ENCODE results near the gene VANGL1.
A peak's percentile ranks its signal among the peaks of the same experiment; 100 is the strongest.

The VANGL1 gene

GRCh38 chr1:115643666-115644065 is 1.9 kb downstream of the VANGL1 start:
- H3K27me3 ChIP-seq (ENCODE audit: control insufficient read depth in 2 of 2, insufficient read depth in 2 of 2, low read length in 2 of 2), result no peaks in the 10 kb centered on the region
- H3K36me3 ChIP-seq (ENCODE audit: control insufficient read depth in 2 of 2, insufficient read depth in 2 of 2, low read length in 2 of 2), result no peaks in the 10 kb centered on the region
- no peaks in the 10 kb centered on the region for H3K9me3 ChIP-seq (ENCODE audit: control insufficient read depth in 2 of 2, low read length in 2 of 2)
- no peak overlapping the region for H3K27ac ChIP-seq (ENCODE audit: low read depth in 2 of 2, low read length in 2 of 2)
- H3K4me1 ChIP-seq (ENCODE audit: control insufficient read depth in 2 of 2, insufficient read depth in 2 of 2, low read length in 2 of 2), result peaks cover 13 to 29% of the 10 kb centered on the region in 2 donors
- H3K9ac ChIP-seq (ENCODE audit: low read depth in 1 of 2, low read length in 2 of 2), result no peak overlapping the region
- no peak overlapping the region for H3K4me3 ChIP-seq (ENCODE audit: low read length in 2 of 2)

- no peak overlapping the region for H3K9ac ChIP-seq (ENCODE audit: low read depth in 1 of 2, low read length in 2 of 2)
- no peaks in the 10 kb centered on the region for H3K9me3 ChIP-seq (ENCODE audit: control insufficient read depth in 2 of 2, low read length in 2 of 2)
- no peak overlapping the region for H3K27ac ChIP-seq (ENCODE audit: low read depth in 2 of 2, low read length in 2 of 2)
- no peak overlapping the region for H3K4me3 ChIP-seq (ENCODE audit: low read length in 2 of 2)
- H3K36me3 ChIP-seq (ENCODE audit: control insufficient read depth in 2 of 2, insufficient read depth in 2 of 2, low read length in 2 of 2), result no peaks in the 10 kb centered on the region
- no peaks in the 10 kb centered on the region for H3K27me3 ChIP-seq (ENCODE audit: control insufficient read depth in 2 of 2, insufficient read depth in 2 of 2, low read length in 2 of 2)
- H3K4me1 ChIP-seq (ENCODE audit: control insufficient read depth in 2 of 2, insufficient read depth in 2 of 2, low read length in 2 of 2), result peaks cover 17 to 34% of the 10 kb centered on the region in 2 donors
Observed at GRCh38 chr1:115644109-115644508, 2.3 kb downstream of the VANGL1 start.

- peaks cover 38 to 56% of the 10 kb centered on the region in 2 donors for H3K4me1 ChIP-seq (ENCODE audit: control insufficient read depth in 2 of 2, insufficient read depth in 2 of 2, low read length in 2 of 2)
Observed at GRCh38 chr1:115647047-115647446, 5.3 kb downstream of the VANGL1 start.

GRCh38 chr1:115647507-115647906 is 5.7 kb downstream of the VANGL1 start:
- Histone ChIP-seq H3K4me3 (ENCODE audit: low read length in 2 of 2) (no peak overlapping the region), H3K27me3 (ENCODE audit: control insufficient read depth in 2 of 2, insufficient read depth in 2 of 2, low read length in 2 of 2) (no peaks in the 10 kb centered on the region), H3K9me3 (ENCODE audit: control insufficient read depth in 2 of 2, low read length in 2 of 2) (no peaks in the 10 kb centered on the region), H3K27ac (ENCODE audit: low read depth in 2 of 2, low read length in 2 of 2) (peak overlapping the region; percentile 11 to 49), H3K9ac (ENCODE audit: low read depth in 1 of 2, low read length in 2 of 2) (no peak overlapping the region), H3K4me1 (ENCODE audit: control insufficient read depth in 2 of 2, insufficient read depth in 2 of 2, low read length in 2 of 2) (peaks cover 38 to 56% of the 10 kb centered on the region in 2 donors), H3K36me3 (ENCODE audit: control insufficient read depth in 2 of 2, insufficient read depth in 2 of 2, low read length in 2 of 2) (peaks cover 6 to 7% of the 10 kb centered on the region in 2 donors)

More at GRCh38 chr1:115647047-115647446, 5.3 kb downstream of the VANGL1 start:
- H3K36me3 ChIP-seq (ENCODE audit: control insufficient read depth in 2 of 2, insufficient read depth in 2 of 2, low read length in 2 of 2), result peaks cover 1 to 3% of the 10 kb centered on the region in 2 donors
- no peak overlapping the region for H3K4me3 ChIP-seq (ENCODE audit: low read length in 2 of 2)
- peak overlapping the region in 1 of 2 donors; percentile 40 for H3K9ac ChIP-seq (ENCODE audit: low read depth in 1 of 2, low read length in 2 of 2)
- peak overlapping the region; percentile 57 to 63 for H3K27ac ChIP-seq (ENCODE audit: low read depth in 2 of 2, low read length in 2 of 2)
- no peaks in the 10 kb centered on the region for H3K27me3 ChIP-seq (ENCODE audit: control insufficient read depth in 2 of 2, insufficient read depth in 2 of 2, low read length in 2 of 2)
- H3K9me3 ChIP-seq (ENCODE audit: control insufficient read depth in 2 of 2, low read length in 2 of 2), result no peaks in the 10 kb centered on the region

- Histone ChIP-seq H3K36me3 (ENCODE audit: control insufficient read depth in 2 of 2, insufficient read depth in 2 of 2, low read length in 2 of 2) (peaks cover 8% of the 10 kb centered on the region in 2 donors), H3K4me3 (ENCODE audit: low read length in 2 of 2) (no peak overlapping the region), H3K9ac (ENCODE audit: low read depth in 1 of 2, low read length in 2 of 2) (no peak overlapping the region), H3K4me1 (ENCODE audit: control insufficient read depth in 2 of 2, insufficient read depth in 2 of 2, low read length in 2 of 2) (peaks cover 38 to 53% of the 10 kb centered on the region in 2 donors), H3K27ac (ENCODE audit: low read depth in 2 of 2, low read length in 2 of 2) (peak overlapping the region in 1 of 2 donors; percentile 49), H3K27me3 (ENCODE audit: control insufficient read depth in 2 of 2, insufficient read depth in 2 of 2, low read length in 2 of 2) (no peaks in the 10 kb centered on the region), H3K9me3 (ENCODE audit: control insufficient read depth in 2 of 2, low read length in 2 of 2) (no peaks in the 10 kb centered on the region)
Observed at GRCh38 chr1:115647919-115648650, 6.3 kb downstream of the VANGL1 start.

- Histone ChIP-seq H3K4me1 (ENCODE audit: control insufficient read depth in 2 of 2, insufficient read depth in 2 of 2, low read length in 2 of 2) (peaks cover 38 to 46% of the 10 kb centered on the region in 2 donors), H3K4me3 (ENCODE audit: low read length in 2 of 2) (no peak overlapping the region), H3K36me3 (ENCODE audit: control insufficient read depth in 2 of 2, insufficient read depth in 2 of 2, low read length in 2 of 2) (peaks cover 8% of the 10 kb centered on the region in 2 donors), H3K27ac (ENCODE audit: low read depth in 2 of 2, low read length in 2 of 2) (peak overlapping the region; percentile 32 to 37), H3K27me3 (ENCODE audit: control insufficient read depth in 2 of 2, insufficient read depth in 2 of 2, low read length in 2 of 2) (no peaks in the 10 kb centered on the region), H3K9ac (ENCODE audit: low read depth in 1 of 2, low read length in 2 of 2) (peak overlapping the region in 1 of 2 donors; percentile 18), H3K9me3 (ENCODE audit: control insufficient read depth in 2 of 2, low read length in 2 of 2) (no peaks in the 10 kb centered on the region)
Observed at GRCh38 chr1:115648717-115649691, 7.2 kb downstream of the VANGL1 start.

GRCh38 chr1:115649964-115650363 is 8.2 kb downstream of the VANGL1 start:
- Histone ChIP-seq H3K4me3 (ENCODE audit: low read length in 2 of 2) (peak overlapping the region; percentile 7 to 8), H3K9me3 (ENCODE audit: control insufficient read depth in 2 of 2, low read length in 2 of 2) (no peaks in the 10 kb centered on the region), H3K27ac (ENCODE audit: low read depth in 2 of 2, low read length in 2 of 2) (peak overlapping the region; percentile 20 to 48), H3K27me3 (ENCODE audit: control insufficient read depth in 2 of 2, insufficient read depth in 2 of 2, low read length in 2 of 2) (no peaks in the 10 kb centered on the region), H3K4me1 (ENCODE audit: control insufficient read depth in 2 of 2, insufficient read depth in 2 of 2, low read length in 2 of 2) (peaks cover 38 to 46% of the 10 kb centered on the region in 2 donors), H3K9ac (ENCODE audit: low read depth in 1 of 2, low read length in 2 of 2) (peak overlapping the region; percentile 32 to 50), H3K36me3 (ENCODE audit: control insufficient read depth in 2 of 2, insufficient read depth in 2 of 2, low read length in 2 of 2) (peaks cover 8 to 10% of the 10 kb centered on the region in 2 donors)

GRCh38 chr1:115650961-115651360 is 9.2 kb downstream of the VANGL1 start:
- Histone ChIP-seq H3K27ac (ENCODE audit: low read depth in 2 of 2, low read length in 2 of 2) (peak overlapping the region; percentile 52 to 64), H3K36me3 (ENCODE audit: control insufficient read depth in 2 of 2, insufficient read depth in 2 of 2, low read length in 2 of 2) (peaks cover 10 to 13% of the 10 kb centered on the region in 2 donors), H3K4me1 (ENCODE audit: control insufficient read depth in 2 of 2, insufficient read depth in 2 of 2, low read length in 2 of 2) (peaks cover 38 to 46% of the 10 kb centered on the region in 2 donors), H3K9ac (ENCODE audit: low read depth in 1 of 2, low read length in 2 of 2) (peak overlapping the region in 1 of 2 donors; percentile 6), H3K9me3 (ENCODE audit: control insufficient read depth in 2 of 2, low read length in 2 of 2) (no peaks in the 10 kb centered on the region), H3K4me3 (ENCODE audit: low read length in 2 of 2) (no peak overlapping the region), H3K27me3 (ENCODE audit: control insufficient read depth in 2 of 2, insufficient read depth in 2 of 2, low read length in 2 of 2) (no peaks in the 10 kb centered on the region)

GRCh38 chr1:115651391-115651790 is 9.6 kb downstream of the VANGL1 start:
- Histone ChIP-seq H3K4me1 (ENCODE audit: control insufficient read depth in 2 of 2, insufficient read depth in 2 of 2, low read length in 2 of 2) (peaks cover 38 to 46% of the 10 kb centered on the region in 2 donors), H3K9me3 (ENCODE audit: control insufficient read depth in 2 of 2, low read length in 2 of 2) (no peaks in the 10 kb centered on the region), H3K36me3 (ENCODE audit: control insufficient read depth in 2 of 2, insufficient read depth in 2 of 2, low read length in 2 of 2) (peaks cover 10 to 13% of the 10 kb centered on the region in 2 donors), H3K27ac (ENCODE audit: low read depth in 2 of 2, low read length in 2 of 2) (peak overlapping the region; percentile 52 to 64), H3K4me3 (ENCODE audit: low read length in 2 of 2) (no peak overlapping the region), H3K9ac (ENCODE audit: low read depth in 1 of 2, low read length in 2 of 2) (peak overlapping the region in 1 of 2 donors; percentile 6), H3K27me3 (ENCODE audit: control insufficient read depth in 2 of 2, insufficient read depth in 2 of 2, low read length in 2 of 2) (no peaks in the 10 kb centered on the region)

Data from mucosa of rectum (tissue), 2 donors.